H9 (cell line): ENCODE data around the gene BRF1. TPM values are rescaled to one million over a fixed set of nuclear protein-coding genes. Genes with fewer than 3 reads are reported as not detected.

Experiments
- DNase-seq: peaks from one replicate; pipeline ENCODE4 v3.0.0-alpha.2; 2017
- H2AFZ ChIP-seq: one replicate; pipeline ENCODE4 v1.6.1; 2013; ENCODE audit warnings: mild to moderate bottlenecking, low read length, control low read depth, moderate library complexity
- H2AK5ac ChIP-seq: 2 replicates; pipeline ENCODE4 v1.6.1; 2013; ENCODE audit warnings: low read length, control low read depth, mixed read lengths; ENCODE audit not compliant: insufficient read length
- H2BK120ac ChIP-seq: one replicate; pipeline ENCODE4 v1.6.1; 2013; ENCODE audit warnings: low read depth, mild to moderate bottlenecking, low read length, control low read depth, inconsistent platforms; ENCODE audit not compliant: poor library complexity, severe bottlenecking
- H2BK12ac ChIP-seq: 2 replicates; pipeline ENCODE4 v1.6.1; 2013; ENCODE audit warnings: low read length, control low read depth, mixed read lengths, low read depth; ENCODE audit not compliant: insufficient read length
- H2BK15ac ChIP-seq: 2 replicates; pipeline ENCODE4 v1.6.1; 2013; ENCODE audit warnings: low read depth, low read length, control low read depth
- H2BK20ac ChIP-seq: one replicate; pipeline ENCODE4 v1.6.1; 2013; ENCODE audit warnings: low read depth, mild to moderate bottlenecking, low read length, control low read depth, inconsistent platforms; ENCODE audit not compliant: poor library complexity, severe bottlenecking
- H2BK5ac ChIP-seq: 2 replicates; pipeline ENCODE4 v1.6.1; 2013; ENCODE audit warnings: low read length, control low read depth, mixed read lengths; ENCODE audit not compliant: insufficient read length
- H3K14ac ChIP-seq: 2 replicates; pipeline ENCODE4 v1.6.1; 2013; ENCODE audit warnings: low read length, control low read depth; ENCODE audit not compliant: insufficient read depth
- H3K18ac ChIP-seq: 2 replicates; pipeline ENCODE4 v1.6.1; 2013; ENCODE audit warnings: low read depth, mild to moderate bottlenecking, mixed read lengths, low read length, control low read depth; ENCODE audit not compliant: insufficient read length
- H3K23ac ChIP-seq: 2 replicates; pipeline ENCODE4 v1.6.1; 2013; ENCODE audit warnings: low read length, control low read depth, mixed read lengths, low read depth; ENCODE audit not compliant: insufficient read length
- H3K23me2 ChIP-seq: 2 replicates; pipeline ENCODE4 v1.6.1; 2013; ENCODE audit warnings: low read depth, mild to moderate bottlenecking, mixed read lengths, low read length, control low read depth; ENCODE audit not compliant: insufficient read length, poor library complexity, severe bottlenecking
- H3K27ac ChIP-seq: 2 replicates; pipeline ENCODE4 v1.5.1; 2013; ENCODE audit warnings: low read length, control low read depth, mixed read lengths, low read depth; ENCODE audit not compliant: insufficient read length
- H3K27me3 ChIP-seq: 2 replicates; pipeline ENCODE4 v1.6.1; 2013; ENCODE audit warnings: low read length, control low read depth, inconsistent platforms; ENCODE audit not compliant: insufficient read depth
- H3K4ac ChIP-seq: 2 replicates; pipeline ENCODE4 v1.6.1; 2013; ENCODE audit warnings: low read depth, mild to moderate bottlenecking, control low read depth, inconsistent platforms, low read length, moderate library complexity
- H3K4me1 ChIP-seq: 2 replicates; pipeline ENCODE4 v1.6.1; 2013; ENCODE audit warnings: low read length, control low read depth, inconsistent platforms; ENCODE audit not compliant: insufficient read depth
- H3K4me2 ChIP-seq: 2 replicates; pipeline ENCODE4 v1.6.1; 2013; ENCODE audit warnings: low read length, control low read depth, mixed read lengths; ENCODE audit not compliant: insufficient read length, insufficient read depth
- H3K56ac ChIP-seq: 2 replicates; pipeline ENCODE4 v1.6.1; 2013; ENCODE audit warnings: low read depth, mild to moderate bottlenecking, mixed read lengths, low read length, control low read depth; ENCODE audit not compliant: insufficient read length
- H3K79me1 ChIP-seq: 2 replicates; pipeline ENCODE4 v1.6.1; 2013; ENCODE audit warnings: low read depth, mild to moderate bottlenecking, moderate library complexity, low read length, control low read depth, inconsistent platforms; ENCODE audit not compliant: insufficient read depth, poor library complexity, severe bottlenecking
- H3K79me2 ChIP-seq: 2 replicates; pipeline ENCODE4 v1.6.1; 2013; ENCODE audit warnings: low read length, control low read depth, inconsistent platforms; ENCODE audit not compliant: insufficient read depth
- H3K9ac ChIP-seq: 2 replicates; pipeline ENCODE4 v1.6.1; 2013; ENCODE audit warnings: low read length, control low read depth, mixed read lengths; ENCODE audit not compliant: insufficient read length; ENCODE audit errors: extremely low read depth
- H3K9me3 ChIP-seq: one replicate; pipeline ENCODE4 v1.6.1; 2013; ENCODE audit warnings: low read depth, low read length, inconsistent platforms; ENCODE audit not compliant: control insufficient read depth
- H3T11ph ChIP-seq: one replicate; pipeline ENCODE4 v1.6.1; 2013; ENCODE audit warnings: mild to moderate bottlenecking, low read length, control low read depth, inconsistent platforms
- H4K20me1 ChIP-seq: one replicate; pipeline ENCODE4 v1.6.1; 2013; ENCODE audit not compliant: control insufficient read depth, insufficient read length, insufficient read depth
- H4K5ac ChIP-seq: 2 replicates; pipeline ENCODE4 v1.6.1; 2013; ENCODE audit warnings: low read depth, mild to moderate bottlenecking, mixed read lengths, low read length, control low read depth; ENCODE audit not compliant: insufficient read length
- H4K8ac ChIP-seq: replicated peaks from 2 replicates; pipeline ENCODE4 v1.6.1; 2013; ENCODE audit warnings: low read length, control low read depth, mixed read lengths, low read depth; ENCODE audit not compliant: insufficient read length
- H4K91ac ChIP-seq: 2 replicates; pipeline ENCODE4 v1.6.1; 2013; ENCODE audit warnings: low read depth, mild to moderate bottlenecking, moderate library complexity, mixed read lengths, low read length, control low read depth; ENCODE audit not compliant: insufficient read length
- H3K27ac Mint-ChIP-seq, 3 experiments: 2 replicates in 2 of 3; 3 replicates in 1 of 3; pipeline ENCODE4 v1.8.0; 2020 to 2021; ENCODE audit warnings: mixed read lengths in 3 of 3, mild to moderate bottlenecking in 1 of 3, moderate library complexity in 1 of 3
- H3K27me3 Mint-ChIP-seq: 2 replicates; pipeline ENCODE4 v1.8.0; 2021; ENCODE audit warnings: low read depth, mild to moderate bottlenecking, moderate library complexity, mixed read lengths
- H3K36me3 Mint-ChIP-seq, 3 experiments: 2 replicates in 2 of 3; 3 replicates in 1 of 3; pipeline ENCODE4 v1.8.0; 2020 to 2021; ENCODE audit warnings: low read depth in 3 of 3, mixed read lengths in 3 of 3; ENCODE audit not compliant: insufficient read depth in 1 of 3
- H3K4me1 Mint-ChIP-seq, 2 experiments: 2 replicates each; pipeline ENCODE4 v1.8.0; 2020; ENCODE audit warnings: mixed read lengths in 2 of 2
- H3K4me3 Mint-ChIP-seq, 2 experiments: 2 replicates in 1 of 2; 3 replicates in 1 of 2; pipeline ENCODE4 v1.8.0; 2020 to 2021; ENCODE audit warnings: mild to moderate bottlenecking in 2 of 2, mixed read lengths in 2 of 2, moderate library complexity in 1 of 2
- H3K9me3 Mint-ChIP-seq, 2 experiments: 2 replicates in 1 of 2; 3 replicates in 1 of 2; pipeline ENCODE4 v1.8.0; 2020; ENCODE audit warnings: mild to moderate bottlenecking in 2 of 2, mixed read lengths in 2 of 2, moderate library complexity in 1 of 2
- WGBS: extraction: QIAGEN DNeasy Blood & Tissue Kit; methylation state at CpG from one replicate; pipeline ENCODE4 v1.1.7; 2013; ENCODE audit warnings: missing lambda C conversion rate, low lambda C conversion rate, mixed read lengths; ENCODE audit not compliant: insufficient read length; ENCODE audit errors: extremely low coverage; 5-methylcytosine and 5-hydroxymethylcytosine counted together
- total RNA-seq: library from RNA; stranded (reverse); gene quantifications from 2 replicates; pipeline ENCODE4 v1.2.1, GENCODE V29; 2021
- TF ChIP-seq, protein P1 (sequence below): fragments of 200-600 bp; sonication (generic); conservative IDR thresholded peaks from 3 replicates; pipeline ENCODE4 v1.8.0; 2021; ENCODE audit warnings: antibody characterized with exemption, mild to moderate bottlenecking

The BRF1 gene
- total RNA-seq, 1 experiment from 2014 or later = 28.3 TPM

DNA sequence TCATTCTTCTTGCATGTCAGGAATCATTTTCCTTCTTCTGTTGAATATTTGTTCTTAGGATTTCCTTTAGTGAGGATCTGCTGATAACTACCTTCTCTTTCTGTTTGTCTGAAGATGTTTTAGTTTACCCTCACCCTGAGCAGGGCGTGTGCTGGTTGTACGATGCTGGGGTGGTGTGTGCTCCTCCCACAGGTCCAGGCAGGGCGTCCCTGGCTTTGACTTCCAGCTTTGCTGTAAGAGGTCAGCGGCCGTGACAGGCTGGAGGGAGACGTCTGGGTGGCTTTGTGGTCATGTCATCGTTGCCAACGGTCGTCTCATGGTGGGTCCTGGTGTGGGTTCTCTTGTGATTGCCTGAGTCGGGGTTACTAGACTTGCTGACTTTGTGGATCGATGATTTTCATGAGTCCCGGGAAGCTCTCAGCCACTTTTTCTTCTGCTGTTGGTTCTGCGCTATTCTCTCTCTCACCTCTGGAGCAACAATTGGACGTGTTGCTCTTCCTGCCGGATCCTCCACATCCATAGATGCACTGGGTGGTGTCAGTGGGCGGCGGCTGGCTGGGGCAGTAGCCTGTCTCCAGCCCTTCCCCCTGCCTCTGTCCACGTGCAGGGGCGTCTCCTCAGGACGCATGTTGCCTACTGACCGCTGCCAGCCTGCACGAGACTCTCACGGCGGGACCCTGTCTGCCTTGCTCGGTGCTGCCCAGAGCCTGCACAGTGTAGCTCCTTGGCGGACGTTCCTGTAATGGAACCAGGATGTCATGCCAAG, 22.2 kb upstream of the BRF1 start:
- Histone ChIP-seq H4K5ac (no peak overlapping the region), H3K56ac (no peak overlapping the region), H3K4me2 (no peak overlapping the region), H4K20me1 (no peaks in the 10 kb centered on the region), H2AK5ac (no peak overlapping the region), H3K4ac (no peak overlapping the region), H4K8ac (no peak overlapping the region), H3K14ac (no peak overlapping the region), H3K23me2 (no peaks in the 10 kb centered on the region), H3K4me1 (peaks cover 9% of the 10 kb centered on the region; the same call in 1 of the 2 replicates), H2BK120ac (no peak overlapping the region), H2BK20ac (no peak overlapping the region), H2AFZ (no peak overlapping the region), H3K27me3 (no peaks in the 10 kb centered on the region), H3K79me2 (peaks cover 21% of the 10 kb centered on the region; the same call in 1 of the 2 replicates), H3K23ac (no peak overlapping the region), H2BK15ac (no peak overlapping the region), H3T11ph (no peak overlapping the region), H3K9me3 (no peaks in the 10 kb centered on the region), H3K9ac (no peak overlapping the region), H4K91ac (no peak overlapping the region), H3K79me1 (peaks cover 10% of the 10 kb centered on the region), H2BK5ac (no peak overlapping the region), H3K18ac (no peak overlapping the region), H3K27ac (no peak overlapping the region), H2BK12ac (no peak overlapping the region)
- H3K27me3 Mint-ChIP-seq = no peaks in the 10 kb centered on the region
- TF ChIP-seq, protein P1, sequence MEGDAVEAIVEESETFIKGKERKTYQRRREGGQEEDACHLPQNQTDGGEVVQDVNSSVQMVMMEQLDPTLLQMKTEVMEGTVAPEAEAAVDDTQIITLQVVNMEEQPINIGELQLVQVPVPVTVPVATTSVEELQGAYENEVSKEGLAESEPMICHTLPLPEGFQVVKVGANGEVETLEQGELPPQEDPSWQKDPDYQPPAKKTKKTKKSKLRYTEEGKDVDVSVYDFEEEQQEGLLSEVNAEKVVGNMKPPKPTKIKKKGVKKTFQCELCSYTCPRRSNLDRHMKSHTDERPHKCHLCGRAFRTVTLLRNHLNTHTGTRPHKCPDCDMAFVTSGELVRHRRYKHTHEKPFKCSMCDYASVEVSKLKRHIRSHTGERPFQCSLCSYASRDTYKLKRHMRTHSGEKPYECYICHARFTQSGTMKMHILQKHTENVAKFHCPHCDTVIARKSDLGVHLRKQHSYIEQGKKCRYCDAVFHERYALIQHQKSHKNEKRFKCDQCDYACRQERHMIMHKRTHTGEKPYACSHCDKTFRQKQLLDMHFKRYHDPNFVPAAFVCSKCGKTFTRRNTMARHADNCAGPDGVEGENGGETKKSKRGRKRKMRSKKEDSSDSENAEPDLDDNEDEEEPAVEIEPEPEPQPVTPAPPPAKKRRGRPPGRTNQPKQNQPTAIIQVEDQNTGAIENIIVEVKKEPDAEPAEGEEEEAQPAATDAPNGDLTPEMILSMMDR = no peak
- DNase-seq = peak; percentile 25
- no CpG with 5 or more reads among the region's 27 CpGs for WGBS
- H3K9me3 Mint-ChIP-seq = peaks cover 0 to 2% of the 10 kb centered on the region in 2 experiments; a peak in 1 of 5 replicates
- no peak overlapping the region for H3K4me3 Mint-ChIP-seq
- H3K36me3 Mint-ChIP-seq = peaks cover 0 to 9% (median 2%) of the 10 kb centered on the region in 3 experiments; a peak in 5 of 7 replicates
- peaks cover 37 to 50% of the 10 kb centered on the region in 2 experiments for H3K4me1 Mint-ChIP-seq
- H3K27ac Mint-ChIP-seq = peak overlapping the region; percentile 1 to 37 (median 17); a peak in 4 of 7 replicates
